ENCODE measurements around the gene RXFP4.

RXFP4 gene

GRCh38 chr1:155973723-155974122 lies 32.3 kb downstream of the RXFP4 start:
- H3K27me3 Mint-ChIP-seq: no peaks in the 10 kb centered on the region
- peak overlapping the region; percentile 86 for H3K4me3 Mint-ChIP-seq
- H3K36me3 Mint-ChIP-seq (ENCODE audit: low read depth): peaks cover 90% of the 10 kb centered on the region
- H3K9me3 Mint-ChIP-seq: no peaks in the 10 kb centered on the region
- intact Hi-C loops (cut with micrococcal nuclease): no loop called here
- H3K27ac Mint-ChIP-seq: peak overlapping the region; percentile 93
- peaks cover 88% of the 10 kb centered on the region for H3K4me1 Mint-ChIP-seq (ENCODE audit: low read depth)

- intact Hi-C loops (cut with micrococcal nuclease): loop anchor here (5.0 kb wide), 2 partner anchors 32 to 108 kb away; partner anchors contain the start of genes MEX3A and RXFP4
- H3K9me3 Mint-ChIP-seq: no peaks in the 10 kb centered on the region
- H3K36me3 Mint-ChIP-seq (ENCODE audit: low read depth): peaks cover 90% of the 10 kb centered on the region
- peak overlapping the region; percentile 93 for H3K27ac Mint-ChIP-seq
- peaks cover 87% of the 10 kb centered on the region for H3K4me1 Mint-ChIP-seq (ENCODE audit: low read depth)
- peak overlapping the region; percentile 86 for H3K4me3 Mint-ChIP-seq
- no peaks in the 10 kb centered on the region for H3K27me3 Mint-ChIP-seq
Measured at GRCh38 chr1:155974208-155975115, 33.0 kb downstream of the RXFP4 start.

GRCh38 chr1:155975375-155976061 lies 34.1 kb downstream of the RXFP4 start:
- H3K36me3 Mint-ChIP-seq (ENCODE audit: low read depth): peaks cover 85% of the 10 kb centered on the region
- H3K9me3 Mint-ChIP-seq: no peaks in the 10 kb centered on the region
- intact Hi-C loops (cut with micrococcal nuclease): loop anchor here (5.0 kb wide), 2 partner anchors 33 to 107 kb away; partner anchors contain the start of genes MEX3A and RXFP4
- H3K27me3 Mint-ChIP-seq: no peaks in the 10 kb centered on the region
- H3K4me1 Mint-ChIP-seq (ENCODE audit: low read depth): peaks cover 87% of the 10 kb centered on the region
- H3K4me3 Mint-ChIP-seq: peak overlapping the region; percentile 86
- H3K27ac Mint-ChIP-seq: peak overlapping the region; percentile 93

- H3K9me3 Mint-ChIP-seq: no peaks in the 10 kb centered on the region
- H3K36me3 Mint-ChIP-seq (ENCODE audit: low read depth): peaks cover 85% of the 10 kb centered on the region
- peak overlapping the region; percentile 86 for H3K4me3 Mint-ChIP-seq
- H3K27me3 Mint-ChIP-seq: no peaks in the 10 kb centered on the region
- H3K27ac Mint-ChIP-seq: peak overlapping the region; percentile 93
- peaks cover 87% of the 10 kb centered on the region for H3K4me1 Mint-ChIP-seq (ENCODE audit: low read depth)
- intact Hi-C loops (cut with micrococcal nuclease): loop anchor here (5.0 kb wide), 2 partner anchors 34 to 106 kb away; partner anchors contain the start of genes MEX3A and RXFP4
Measured at GRCh38 chr1:155976062-155976912, 34.8 kb downstream of the RXFP4 start.

- H3K27ac Mint-ChIP-seq: peak overlapping the region; percentile 93
- peaks cover 87% of the 10 kb centered on the region for H3K4me1 Mint-ChIP-seq (ENCODE audit: low read depth)
- H3K36me3 Mint-ChIP-seq (ENCODE audit: low read depth): peaks cover 85% of the 10 kb centered on the region
- peak overlapping the region; percentile 86 for H3K4me3 Mint-ChIP-seq
- H3K27me3 Mint-ChIP-seq: no peaks in the 10 kb centered on the region
- no peaks in the 10 kb centered on the region for H3K9me3 Mint-ChIP-seq
- intact Hi-C loops (cut with micrococcal nuclease): loop anchor here (5.0 kb wide), 2 partner anchors 35 to 105 kb away; partner anchors contain the start of genes MEX3A and RXFP4
Measured at GRCh38 chr1:155976913-155977689, 35.7 kb downstream of the RXFP4 start.

GRCh38 chr1:155977690-155978324 lies 36.4 kb downstream of the RXFP4 start:
- intact Hi-C loops (cut with micrococcal nuclease): loop anchor here (1.0 to 5.0 kb wide), 3 partner anchors 8 to 104 kb away; partner anchors contain the start of genes MEX3A and RXFP4
- Mint-ChIP-seq H3K27me3 (no peaks in the 10 kb centered on the region), H3K4me1 (ENCODE audit: low read depth) (peaks cover 87% of the 10 kb centered on the region), H3K27ac (peak overlapping the region; percentile 93), H3K9me3 (no peaks in the 10 kb centered on the region), H3K36me3 (ENCODE audit: low read depth) (peaks cover 82% of the 10 kb centered on the region), H3K4me3 (peak overlapping the region; percentile 86)

- H3K27ac Mint-ChIP-seq: peak within 1 kb of the TSS; percentile 93
- H3K4me1 Mint-ChIP-seq (ENCODE audit: low read depth): peaks cover 87% of the 10 kb centered on the region
- H3K27me3 Mint-ChIP-seq: no peaks in the 10 kb centered on the region
- peak within 1 kb of the TSS; percentile 86 for H3K4me3 Mint-ChIP-seq
- H3K9me3 Mint-ChIP-seq: no peaks in the 10 kb centered on the region
- intact Hi-C loops (cut with micrococcal nuclease): loop anchor here (1.0 to 5.0 kb wide), 3 partner anchors 8 to 104 kb away; partner anchors contain the start of genes MEX3A and RXFP4
- peaks cover 75% of the 10 kb centered on the region for H3K36me3 Mint-ChIP-seq (ENCODE audit: low read depth)
Measured at GRCh38 chr1:155978325-155978972, 37.0 kb downstream of the RXFP4 start, which contains the start of gene ARHGEF2. TSS of gene ARHGEF2 (minus strand) at chr1:155978547. CDS start at chr1:155978427, 120 bp downstream.

GRCh38 chr1:155978973-155979429 lies 37.6 kb downstream of the RXFP4 start:
- Mint-ChIP-seq H3K36me3 (ENCODE audit: low read depth) (peaks cover 71% of the 10 kb centered on the region), H3K4me1 (ENCODE audit: low read depth) (peaks cover 87% of the 10 kb centered on the region), H3K9me3 (no peaks in the 10 kb centered on the region), H3K27ac (peak overlapping the region; percentile 93), H3K27me3 (no peaks in the 10 kb centered on the region), H3K4me3 (peak overlapping the region; percentile 86)
- intact Hi-C loops (cut with micrococcal nuclease): loop anchor here (1.0 to 5.0 kb wide), 3 partner anchors 9 to 103 kb away; partner anchors contain the start of genes MEX3A and RXFP4

GRCh38 chr1:155979597-155980343 lies 38.3 kb downstream of the RXFP4 start:
- Mint-ChIP-seq H3K27ac (peak overlapping the region; percentile 93), H3K9me3 (no peaks in the 10 kb centered on the region), H3K4me3 (peak overlapping the region; percentile 86), H3K36me3 (ENCODE audit: low read depth) (peaks cover 63% of the 10 kb centered on the region), H3K4me1 (ENCODE audit: low read depth) (peaks cover 86% of the 10 kb centered on the region), H3K27me3 (no peaks in the 10 kb centered on the region)
- intact Hi-C loops (cut with micrococcal nuclease): loop anchor here (5.0 kb wide), 2 partner anchors 37 to 103 kb away; partner anchors contain the start of genes MEX3A and RXFP4

- H3K4me3 Mint-ChIP-seq: peak overlapping the region; percentile 7
- H3K9me3 Mint-ChIP-seq: no peaks in the 10 kb centered on the region
- no peaks in the 10 kb centered on the region for H3K27me3 Mint-ChIP-seq
- intact Hi-C loops (cut with micrococcal nuclease): no loop called here
- peaks cover 69% of the 10 kb centered on the region for H3K4me1 Mint-ChIP-seq (ENCODE audit: low read depth)
- peak overlapping the region; percentile 93 for H3K27ac Mint-ChIP-seq
- peaks cover 46% of the 10 kb centered on the region for H3K36me3 Mint-ChIP-seq (ENCODE audit: low read depth)
Measured at GRCh38 chr1:155981266-155982088, 40.0 kb downstream of the RXFP4 start.

Measured in dendritic cell treated with granulocyte-macrophage colony-stimulating factor and Interleukin-4, amounts not matched to agents 40 ng/mL and 50 ng/mL, for 4 days (primary cell).